Hematopoietic multipotent progenitor cell treated with erythropoietin and hydrocortisone succinate and interleukin-3 and kit ligand, for 6 days (in vitro differentiated cells): ENCODE results near the gene PRRG3.

Experiments
- DNase-seq: peaks from one replicate; pipeline ENCODE4 v3.0.0-alpha.2; 2015

PRRG3 gene

GRCh38 chrX:151710457-151710856 lies 15.2 kb downstream of the PRRG3 start:
- no peak for DNase-seq

GRCh38 chrX:151711154-151711553 lies 15.9 kb downstream of the PRRG3 start:
- DNase-seq: no peak

- DNase-seq: no peak
These were observed 16.5 kb downstream of the PRRG3 start for GRCh38 chrX:151711787-151712186.

- no peak for DNase-seq
These were observed 17.0 kb downstream of the PRRG3 start for GRCh38 chrX:151712253-151712652.

GRCh38 chrX:151713849-151714248 lies 18.6 kb downstream of the PRRG3 start:
- peak; percentile 30 for DNase-seq

GRCh38 chrX:151714362-151714761 lies 19.1 kb downstream of the PRRG3 start:
- no peak for DNase-seq

GRCh38 chrX:151715752-151716151 lies 20.5 kb downstream of the PRRG3 start, which contains the start of gene FATE1:
Gene FATE1 (plus strand): TSS chrX:151716035. CDS start chrX:151716120, 85 bp downstream.
- no peak for DNase-seq

- DNase-seq: peak; percentile 13
These were observed 27.1 kb downstream of the PRRG3 start for GRCh38 chrX:151722241-151722846.

- DNase-seq: no peak
These were observed 28.0 kb downstream of the PRRG3 start for GRCh38 chrX:151723156-151723760.

- no peak for DNase-seq
These were observed 29.5 kb downstream of the PRRG3 start for GRCh38 chrX:151724563-151725337.

- no peak for DNase-seq
These were observed 30.0 kb downstream of the PRRG3 start for GRCh38 chrX:151725338-151725614.

- DNase-seq: no peak
These were observed 31.5 kb downstream of the PRRG3 start for GRCh38 chrX:151726751-151727150.

- no peak for DNase-seq
These were observed 32.1 kb downstream of the PRRG3 start for GRCh38 chrX:151727346-151727745.

GRCh38 chrX:151729056-151729725 lies 33.9 kb downstream of the PRRG3 start:
- no peak for DNase-seq

GRCh38 chrX:151734446-151734845 lies 39.2 kb downstream of the PRRG3 start, which contains the start of gene CNGA2:
Gene CNGA2 (plus strand): TSS chrX:151734746. CDS start chrX:151738484, 3,738 bp downstream.
- DNase-seq: no peak

GRCh38 chrX:151735219-151735618 lies 40.0 kb downstream of the PRRG3 start:
- no peak for DNase-seq

GRCh38 chrX:151736685-151737084 lies 41.4 kb downstream of the PRRG3 start:
- DNase-seq: no peak

GRCh38 chrX:151737494-151737893 lies 42.2 kb downstream of the PRRG3 start:
- DNase-seq: no peak

- no peak for DNase-seq
These were observed 43.5 kb downstream of the PRRG3 start for GRCh38 chrX:151738751-151739150.

- DNase-seq: no peak
These were observed 46.3 kb downstream of the PRRG3 start for GRCh38 chrX:151741606-151742005.

GRCh38 chrX:151742311-151742710 lies 47.1 kb downstream of the PRRG3 start:
- DNase-seq: no peak

- no peak for DNase-seq
These were observed 48.6 kb downstream of the PRRG3 start for GRCh38 chrX:151743651-151744470.

GRCh38 chrX:151745651-151746050 lies 50.4 kb downstream of the PRRG3 start:
- DNase-seq: no peak
